GM06990 (cell line): ENCODE measurements around the gene VSTM4.

ENCODE experiments used
- DNase-seq: peaks from one replicate; pipeline ENCODE4 v3.0.0-alpha.2; 2011; ENCODE audit not compliant: insufficient read length; ENCODE audit errors: extremely low read depth
- H3K27me3 ChIP-seq: replicated peaks from 2 replicates; pipeline ENCODE4 v1.6.0; 2011; ENCODE audit warnings: low read length; ENCODE audit not compliant: control insufficient read depth, insufficient read depth
- H3K36me3 ChIP-seq: 2 replicates; pipeline ENCODE4 v1.5.1; 2011; ENCODE audit warnings: low read length; ENCODE audit not compliant: control insufficient read depth, insufficient read depth
- H3K4me3 ChIP-seq: replicated peaks from 2 replicates; pipeline ENCODE4 v1.5.1; 2011; ENCODE audit warnings: low read depth, mild to moderate bottlenecking, control low read depth, low read length
- CTCF ChIP-seq: IDR thresholded peaks from 2 replicates; pipeline ENCODE4 v1.5.1; 2011; ENCODE audit warnings: low read length, control low read depth, mild to moderate bottlenecking, inconsistent platforms; ENCODE audit not compliant: insufficient read depth, poor library complexity, severe bottlenecking

Gene VSTM4

GRCh38 chr10:49010865-49011264 lies 104.5 kb downstream of the VSTM4 start:
- no peaks in the 10 kb centered on the region for H3K27me3 ChIP-seq
- no peaks in the 10 kb centered on the region for H3K36me3 ChIP-seq
- no peak for DNase-seq
- no peak overlapping the region for H3K4me3 ChIP-seq
- TF ChIP-seq CTCF: no peak

- no peak for TF ChIP-seq CTCF
- H3K27me3 ChIP-seq: no peaks in the 10 kb centered on the region
- no peak overlapping the region for H3K4me3 ChIP-seq
- DNase-seq: no peak
- no peaks in the 10 kb centered on the region for H3K36me3 ChIP-seq
Measured at GRCh38 chr10:49010295-49010694, 105.0 kb downstream of the VSTM4 start.

GRCh38 chr10:49009199-49009979 lies 105.9 kb downstream of the VSTM4 start:
- no peak for TF ChIP-seq CTCF
- Histone ChIP-seq H3K4me3 (no peak overlapping the region), H3K36me3 (no peaks in the 10 kb centered on the region), H3K27me3 (no peaks in the 10 kb centered on the region)
- no peak for DNase-seq

- H3K36me3 ChIP-seq: no peaks in the 10 kb centered on the region
- H3K27me3 ChIP-seq: no peaks in the 10 kb centered on the region
- no peak overlapping the region for H3K4me3 ChIP-seq
- no peak for DNase-seq
- no peak for TF ChIP-seq CTCF
Measured at GRCh38 chr10:49008505-49009198, 106.7 kb downstream of the VSTM4 start.

- DNase-seq: no peak
- no peak for TF ChIP-seq CTCF
- Histone ChIP-seq H3K27me3 (no peaks in the 10 kb centered on the region), H3K4me3 (no peak overlapping the region), H3K36me3 (no peaks in the 10 kb centered on the region)
Measured at GRCh38 chr10:49008091-49008490, 107.2 kb downstream of the VSTM4 start.

GRCh38 chr10:49007129-49007528 lies 108.2 kb downstream of the VSTM4 start:
- no peak for DNase-seq
- no peak for TF ChIP-seq CTCF
- Histone ChIP-seq H3K4me3 (no peak overlapping the region), H3K27me3 (no peaks in the 10 kb centered on the region), H3K36me3 (no peaks in the 10 kb centered on the region)
